ENCODE data around the gene SLC7A1. TPM values are rescaled to one million over a fixed set of nuclear protein-coding genes. Genes with fewer than 3 reads are reported as not detected.

SLC7A1 gene
- total and polyA plus RNA-seq, 2 of the 8 experiments (the other 6 are each of a cell fraction or from before 2014, with no cell fraction given), result 26.8 to 114 TPM

- TF ChIP-seq BRCA1 (IDR thresholded peaks at IDR 0.05; ENCODE audit: low read depth, low read length), result no peak
Measured at GRCh38 chr13:29516012-29516411, 79.5 kb downstream of the SLC7A1 start (continued).

Data from H1 (cell line).